Activated CD4-positive, alpha-beta T cell treated with anti-CD3 and anti-CD28 coated beads, Interleukin-2, amount 50 U/mL, for 16 hours (primary cell): ENCODE results near the gene FIBCD1.
"Not testable (repeated sequence)": the region's sequence is repeated elsewhere in the genome, so short reads cannot be mapped to it uniquely, and the experiment has no call there.

Experiments used
- DNase-seq: peaks from one replicate; pipeline ENCODE4 v3.0.0-alpha.2; 2020

FIBCD1 gene

DNA sequence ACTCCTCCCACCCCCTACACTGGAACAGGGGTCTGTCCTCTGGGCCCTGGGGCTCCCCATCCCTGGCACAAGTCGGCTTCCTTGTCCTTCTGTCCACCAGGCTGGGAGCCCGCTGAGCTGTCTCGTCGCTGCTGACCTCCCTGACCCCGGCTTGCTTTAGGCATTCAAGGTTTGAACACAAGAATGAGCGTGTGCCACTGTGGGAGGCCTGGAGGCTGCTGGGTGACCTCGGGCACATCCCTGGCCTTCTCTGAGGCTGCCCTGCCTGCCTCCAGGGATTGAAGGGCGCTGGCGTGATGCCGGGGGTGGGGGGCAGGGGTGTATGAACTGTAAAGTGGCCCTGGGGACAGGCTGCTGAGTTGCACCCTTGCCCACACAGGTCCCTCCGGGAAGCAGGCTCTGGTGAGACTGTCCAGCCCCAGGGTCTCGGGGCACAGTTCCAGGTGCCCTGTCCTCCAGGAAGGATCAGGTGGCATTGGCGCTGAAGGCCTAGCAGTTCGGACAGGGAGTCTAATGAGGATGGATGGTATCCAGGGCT, 18.2 kb downstream of the FIBCD1 start:
- DNase-seq, result no peak

DNA sequence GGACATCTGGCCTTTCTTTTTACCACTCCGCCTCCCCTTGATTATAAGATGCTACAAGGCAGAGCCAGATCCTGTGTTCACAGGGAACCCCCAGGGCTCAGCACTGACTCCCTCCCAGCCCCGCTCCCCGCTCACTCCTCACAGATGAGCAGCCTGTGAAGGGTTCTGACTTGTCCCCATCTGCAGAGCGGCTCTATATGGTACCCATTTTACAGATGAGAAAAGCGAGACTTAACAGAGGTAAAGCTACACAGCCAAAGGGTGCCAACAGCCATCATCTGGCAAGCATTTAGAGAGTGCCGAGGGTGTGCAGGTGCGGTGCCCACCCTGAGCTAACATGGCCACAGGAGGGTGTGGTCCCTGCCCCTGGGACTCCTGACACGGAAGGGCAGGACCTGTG, 18.8 kb downstream of the FIBCD1 start:
- no peak for DNase-seq

DNA sequence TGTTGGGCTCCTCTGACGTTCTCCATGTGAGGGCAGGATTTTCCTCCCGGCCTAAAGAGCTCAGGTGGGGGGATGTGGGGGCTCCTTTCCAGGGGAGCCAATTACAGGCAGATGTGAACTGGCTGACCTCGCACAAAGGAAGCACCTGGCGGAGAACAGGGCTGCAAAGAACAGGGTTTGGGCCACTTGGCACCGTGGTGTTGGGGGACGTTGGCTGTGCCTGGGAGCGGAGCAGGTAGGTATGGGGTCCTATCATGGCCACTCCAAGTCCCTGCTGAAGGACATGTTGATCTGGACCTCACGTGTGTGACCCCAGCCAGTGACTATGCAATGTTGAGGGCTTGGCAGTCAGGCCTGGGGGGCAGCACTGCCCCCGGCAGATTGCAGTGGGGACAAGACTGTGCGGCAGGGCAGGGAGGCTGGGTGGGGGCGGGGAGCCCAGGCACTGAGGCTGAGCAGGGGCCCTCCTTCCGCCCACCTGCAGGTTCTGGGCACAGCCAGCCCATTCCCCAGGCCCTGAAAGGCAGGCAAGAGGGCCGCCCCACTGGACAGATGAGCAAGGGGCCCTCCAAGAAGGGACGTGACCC, 19.4 kb downstream of the FIBCD1 start:
- DNase-seq, result no peak

DNA sequence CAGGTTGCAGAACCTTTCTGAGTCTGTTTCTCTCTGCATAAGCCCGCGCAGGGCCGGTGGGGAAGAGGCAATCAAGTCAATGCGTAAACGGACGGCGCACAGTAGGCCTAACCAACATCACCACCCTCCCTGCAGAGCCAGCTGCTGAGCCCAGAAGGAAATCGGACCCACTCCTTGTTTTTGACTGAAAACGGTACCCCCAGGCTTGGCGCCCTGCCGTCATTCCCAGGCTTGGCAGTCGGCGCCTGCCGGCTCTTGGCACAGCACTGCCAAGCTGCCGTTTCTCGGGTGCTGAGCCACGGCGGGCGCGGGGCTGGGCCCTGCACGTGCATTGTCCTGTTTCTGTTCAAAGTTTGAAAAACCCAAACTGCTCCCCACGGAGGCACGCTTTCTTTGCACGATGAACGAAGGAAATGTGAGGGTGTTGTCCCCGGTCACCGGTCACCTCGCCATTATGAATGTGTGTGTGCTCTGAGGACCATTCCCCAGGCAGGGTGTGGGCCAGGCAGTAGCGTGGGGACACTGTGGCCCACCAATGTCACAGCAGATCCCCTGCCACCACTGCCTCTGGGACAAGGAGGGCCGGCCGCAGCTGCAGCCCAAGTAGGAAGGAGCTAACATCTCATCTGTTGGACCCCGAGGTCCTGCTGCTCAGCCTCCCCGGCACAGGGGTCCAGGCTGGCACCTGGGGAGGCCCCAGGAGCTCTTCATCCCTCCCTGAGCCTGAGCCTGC, 20.1 kb downstream of the FIBCD1 start:
- DNase-seq, result no peak

DNA sequence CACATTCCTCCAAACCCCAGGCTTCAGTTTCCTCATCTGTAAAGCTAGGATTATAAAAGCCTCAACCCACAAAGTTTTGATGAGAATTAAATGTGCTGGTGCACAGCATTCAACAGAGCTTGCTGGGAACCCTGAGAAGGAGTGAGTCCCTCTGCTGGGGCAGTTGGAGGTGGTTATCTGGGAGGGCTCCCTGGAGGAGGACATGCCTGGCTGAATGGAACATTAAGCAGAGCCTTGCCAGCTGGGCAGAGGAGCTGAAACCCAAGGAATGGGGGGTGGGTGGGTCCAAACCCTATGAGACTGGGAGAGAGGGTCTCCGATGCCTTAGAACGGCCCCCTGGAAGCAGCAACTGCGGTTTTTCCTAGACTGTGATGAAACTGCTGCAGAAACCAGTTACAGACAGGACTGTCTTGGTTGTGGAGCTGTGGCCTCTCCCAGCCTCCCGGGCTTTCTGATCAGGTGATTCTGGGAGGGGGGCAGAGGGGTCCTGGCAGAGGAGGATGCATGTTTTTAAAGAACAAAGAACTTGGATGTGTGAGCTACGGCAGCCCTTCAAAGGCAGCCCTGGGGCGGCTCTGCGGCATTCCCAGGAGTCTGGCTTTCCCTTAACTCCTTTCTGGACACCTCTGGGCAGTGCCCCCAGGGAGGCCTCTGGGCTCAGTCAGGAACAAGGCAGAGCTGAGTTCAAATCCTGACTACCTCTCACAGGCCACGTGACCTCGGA, 20.8 kb downstream of the FIBCD1 start:
- DNase-seq, result no peak

DNA sequence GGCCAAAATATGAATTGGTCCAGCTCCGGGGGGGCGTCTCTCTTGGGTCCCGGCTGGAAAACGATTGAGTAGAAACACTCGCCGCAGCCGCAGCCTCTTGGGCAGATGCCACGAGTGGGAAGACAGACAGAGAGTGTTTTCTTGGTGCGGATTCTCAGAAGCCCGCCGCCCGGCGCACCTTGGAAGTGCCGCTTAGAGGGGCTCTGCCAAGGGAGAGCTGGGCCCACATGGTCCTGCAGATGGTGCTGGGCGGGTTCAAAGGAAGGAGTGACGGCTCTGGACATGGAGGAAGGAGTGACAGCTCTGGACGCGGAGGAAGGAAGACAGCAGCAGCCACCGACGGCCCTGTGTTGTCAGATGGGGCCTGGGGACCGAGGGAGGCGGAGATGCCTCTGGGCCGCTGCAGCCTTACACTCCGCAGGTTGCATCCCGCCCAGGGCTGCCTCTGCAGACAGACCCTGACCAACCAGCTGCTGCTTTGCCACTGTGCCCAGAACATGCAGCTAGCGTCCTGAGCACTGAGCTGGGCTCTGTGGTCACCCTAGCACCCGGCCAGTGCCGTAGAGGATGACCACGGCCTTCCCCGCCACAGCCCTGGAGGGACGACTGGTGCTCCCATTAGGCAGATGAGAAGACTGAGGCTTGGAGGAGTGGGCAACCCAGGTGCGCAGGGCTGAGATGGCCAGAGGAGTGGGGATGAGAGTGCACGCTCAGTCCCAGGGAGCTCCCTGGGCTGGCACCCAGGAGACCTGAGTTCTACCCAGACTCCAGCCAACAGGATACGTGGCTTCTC, 21.7 kb downstream of the FIBCD1 start:
- no peak for DNase-seq

DNA sequence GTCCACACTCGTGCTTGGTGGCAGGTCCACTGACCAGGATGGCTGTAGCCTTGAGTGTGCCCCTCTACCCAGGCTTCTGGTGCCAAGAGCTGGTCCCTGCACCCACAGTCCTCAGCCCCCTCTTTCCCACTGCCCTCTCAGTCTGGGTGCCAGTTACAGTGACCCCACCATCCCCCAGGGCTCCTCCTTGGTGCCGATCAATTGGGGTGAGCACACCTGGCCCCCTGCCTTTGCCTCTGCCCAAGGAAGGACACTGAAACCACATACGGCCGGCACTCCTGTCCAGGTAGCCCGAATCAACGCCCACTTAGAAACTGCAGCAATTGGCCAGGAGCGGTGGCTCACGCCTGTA, 24.0 kb downstream of the FIBCD1 start:
- no peak for DNase-seq

DNA sequence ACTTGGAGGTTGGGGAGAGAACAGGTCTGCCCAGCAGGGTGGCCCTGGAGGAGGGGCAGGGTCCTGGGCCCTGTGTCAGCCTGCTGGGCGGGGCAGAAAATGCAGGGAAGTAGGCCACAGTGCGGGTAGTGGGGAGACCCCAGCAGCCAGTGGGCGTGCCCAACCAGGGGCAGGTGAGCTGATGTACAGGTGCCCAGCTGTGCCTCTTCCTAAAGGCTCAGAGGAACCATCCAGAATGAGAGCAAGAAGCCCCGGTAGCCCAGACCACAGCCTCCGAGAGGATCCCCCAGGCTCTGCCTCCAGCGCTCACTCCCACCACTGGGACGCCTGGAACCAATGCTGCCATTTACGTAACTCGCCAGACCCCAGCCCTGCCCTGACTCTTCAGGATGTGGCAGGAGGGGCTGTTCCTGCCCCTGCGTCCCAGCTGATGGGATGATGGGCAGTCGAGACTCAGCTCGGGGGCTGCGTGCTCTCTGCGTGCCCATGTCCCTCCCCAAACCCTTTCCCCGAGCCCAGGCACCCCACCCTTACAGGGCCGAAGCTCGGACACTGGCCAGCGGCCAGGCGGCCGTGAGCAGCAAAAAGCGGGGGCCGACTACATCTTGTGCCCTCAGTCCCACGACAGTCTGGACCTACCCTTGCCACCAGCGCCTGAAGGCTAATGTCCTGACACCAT, 24.5 kb downstream of the FIBCD1 start:
- DNase-seq, result no peak

DNA sequence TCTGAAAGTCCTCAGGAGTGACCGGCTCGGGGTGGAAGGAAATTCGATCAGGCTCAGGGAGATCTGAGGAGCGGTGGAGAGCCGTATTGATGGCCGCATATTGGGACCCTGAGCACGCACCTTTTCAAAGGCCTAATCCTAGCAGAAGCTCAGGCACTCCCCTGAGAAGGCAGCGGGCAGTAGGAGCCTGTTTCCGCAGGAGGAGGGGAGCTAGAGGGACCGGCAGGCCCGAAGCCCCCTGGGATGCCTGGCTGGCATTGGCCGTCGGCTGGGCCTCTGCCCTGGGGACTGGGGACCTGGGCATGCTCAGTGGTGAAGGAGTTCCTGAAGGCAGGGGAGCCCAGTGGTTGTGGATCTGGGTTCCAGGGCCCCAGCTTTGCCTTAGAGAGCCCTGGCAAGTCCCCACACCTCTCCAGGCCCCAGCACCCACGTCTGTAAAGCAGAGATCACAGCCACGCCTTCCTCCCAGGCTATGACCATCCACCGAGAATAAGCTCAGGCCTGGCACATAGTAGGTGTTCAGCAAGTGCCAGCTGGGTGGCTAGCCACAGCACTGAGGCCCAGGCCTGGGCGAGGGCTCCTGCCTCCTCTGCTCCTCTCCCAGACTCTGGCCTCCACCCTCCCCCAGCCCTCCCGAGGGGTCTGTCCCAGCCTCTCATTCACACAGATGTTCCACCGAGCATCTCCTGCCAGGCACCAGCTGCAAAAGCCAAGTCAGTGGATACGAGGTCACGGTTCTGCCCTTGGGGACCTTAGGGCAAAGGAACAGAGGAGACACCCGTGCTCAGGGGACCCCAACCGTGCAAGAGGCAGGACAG, 25.2 kb downstream of the FIBCD1 start:
- no peak for DNase-seq

DNA sequence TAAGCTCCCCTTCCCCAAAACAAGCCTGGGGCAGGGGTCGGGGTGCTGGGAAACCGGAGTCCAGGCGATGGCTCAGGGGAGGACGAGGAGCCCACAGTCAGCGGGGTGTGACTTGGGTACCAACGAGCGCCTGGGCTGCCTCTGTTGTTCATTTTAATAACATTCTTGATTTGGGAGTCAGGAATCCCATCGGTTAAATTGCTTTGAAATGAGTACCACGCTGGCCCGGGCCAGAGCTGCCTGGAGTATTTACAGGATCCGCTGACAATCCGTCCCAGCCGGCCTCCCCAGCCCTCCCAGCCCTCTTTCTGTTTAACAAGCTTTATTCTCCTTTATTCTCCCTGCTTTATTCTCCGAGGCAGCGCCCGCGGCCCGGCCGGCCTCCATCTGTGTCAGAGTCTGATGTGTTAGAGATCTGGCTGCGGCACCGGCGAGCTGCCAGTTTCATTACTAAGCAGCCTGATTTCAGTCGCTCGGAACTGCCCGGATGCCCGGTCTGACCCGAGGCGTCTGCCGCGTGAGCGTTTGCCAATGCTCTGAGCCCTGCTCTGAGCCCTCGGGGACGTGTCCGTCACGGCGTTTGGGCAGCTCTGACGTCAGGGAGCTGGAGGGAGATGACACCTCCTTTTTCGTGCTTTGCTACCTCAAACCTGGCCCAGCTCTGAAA, 26.0 kb downstream of the FIBCD1 start:
- no peak for DNase-seq

DNA sequence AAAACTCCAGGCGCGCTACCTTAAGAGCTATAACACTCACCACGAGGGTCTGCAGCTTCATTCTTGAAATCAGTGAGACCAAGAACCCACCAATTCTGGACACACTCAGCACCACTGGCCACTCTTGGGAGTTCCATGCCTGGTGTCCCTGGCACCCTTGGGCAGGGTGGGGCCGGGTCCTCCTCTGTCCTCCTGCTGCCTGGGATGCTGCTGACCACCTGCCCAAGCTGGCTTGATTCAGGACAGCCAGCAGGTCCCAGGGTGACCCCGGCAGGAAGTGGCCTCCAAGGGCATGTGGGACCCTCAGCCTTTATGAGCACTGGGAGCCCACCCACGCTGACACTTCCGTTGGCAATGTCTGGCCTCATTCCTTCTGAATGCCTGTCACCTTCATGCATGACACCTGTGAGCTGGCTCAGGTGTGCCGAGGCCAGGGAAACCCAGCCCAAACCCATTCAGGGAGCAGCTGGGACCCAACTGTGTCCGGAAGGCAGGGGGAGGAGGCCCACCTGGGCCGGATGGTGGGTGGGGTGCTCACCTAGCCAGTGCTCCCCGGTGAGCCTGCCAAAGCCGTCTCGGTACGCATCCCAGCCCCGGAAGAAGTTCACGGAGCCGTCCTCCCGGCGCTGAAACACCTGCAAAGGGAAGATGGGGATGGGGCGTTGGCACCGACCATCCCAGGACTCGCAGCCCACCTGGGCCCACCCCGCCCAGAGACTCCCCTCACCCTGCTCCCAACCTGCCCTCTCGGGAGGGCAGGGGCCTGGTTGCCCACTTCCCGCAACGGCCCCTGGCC, 27.6 kb downstream of the FIBCD1 start:
- DNase-seq, result no peak

DNA sequence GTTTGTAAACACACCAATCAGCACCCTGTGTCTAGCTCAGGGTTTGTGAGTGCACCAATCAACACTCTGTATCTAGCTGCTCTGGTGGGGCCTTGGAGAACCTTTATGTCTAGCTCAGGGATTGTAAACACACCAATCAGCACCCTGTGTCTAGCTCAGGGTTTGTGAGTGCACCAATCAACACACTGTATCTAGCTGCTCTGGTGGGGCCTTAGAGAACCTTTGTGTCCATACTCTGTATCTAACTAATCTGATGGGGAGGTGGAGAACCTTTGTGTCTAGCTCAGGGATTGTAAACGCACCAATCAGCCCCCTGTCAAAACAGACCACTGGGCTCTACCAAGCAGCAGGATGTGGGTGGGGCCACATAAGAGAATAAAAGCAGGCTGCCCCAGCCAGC, 28.4 kb downstream of the FIBCD1 start:
- DNase-seq, result not testable (repeated sequence)

DNA sequence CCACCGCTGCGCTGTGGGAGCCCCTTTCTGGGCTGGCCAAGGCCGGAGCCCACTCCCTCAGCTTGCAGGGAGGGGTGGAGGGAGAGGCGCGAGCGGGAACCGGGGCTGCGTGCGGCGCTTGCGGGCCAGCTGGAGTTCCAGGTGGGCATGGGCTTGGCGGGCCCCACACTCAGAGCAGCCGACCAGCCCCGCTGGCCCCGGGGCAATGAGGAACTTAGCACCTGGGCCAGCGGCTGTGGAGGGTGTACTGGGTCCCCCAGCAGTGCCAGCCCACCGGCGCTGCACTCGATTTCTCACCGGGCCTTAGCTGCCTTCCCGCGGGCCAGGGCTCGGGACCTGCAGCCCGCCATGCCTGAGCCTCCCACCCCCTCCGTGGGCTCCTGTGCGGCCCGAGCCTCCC, 29.0 kb downstream of the FIBCD1 start:
- DNase-seq, result not testable (repeated sequence)

DNA sequence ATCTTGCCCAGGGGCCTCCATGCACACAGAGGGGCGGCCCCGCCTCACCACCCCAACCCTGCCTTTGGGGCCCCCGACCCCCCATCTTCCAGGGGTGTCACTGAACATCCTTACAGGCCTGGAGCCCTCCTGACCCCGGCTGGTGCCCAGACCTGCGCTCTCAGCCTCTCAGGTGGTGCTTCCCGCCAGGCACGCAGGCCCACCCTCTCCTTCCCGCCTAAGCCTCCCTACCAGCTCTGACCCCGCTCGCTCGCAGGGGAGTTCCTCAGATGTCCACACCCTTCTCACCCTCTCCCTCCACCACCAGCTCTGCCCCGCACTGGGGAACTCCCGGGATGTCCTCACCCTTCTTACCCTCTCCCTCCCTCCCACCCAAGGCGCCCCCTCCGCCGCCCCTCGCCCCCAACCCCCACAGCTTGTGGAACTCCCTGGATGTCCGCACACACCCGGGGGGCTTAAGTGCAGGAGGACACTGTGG, 30.1 kb downstream of the FIBCD1 start:
- no peak for DNase-seq

DNA sequence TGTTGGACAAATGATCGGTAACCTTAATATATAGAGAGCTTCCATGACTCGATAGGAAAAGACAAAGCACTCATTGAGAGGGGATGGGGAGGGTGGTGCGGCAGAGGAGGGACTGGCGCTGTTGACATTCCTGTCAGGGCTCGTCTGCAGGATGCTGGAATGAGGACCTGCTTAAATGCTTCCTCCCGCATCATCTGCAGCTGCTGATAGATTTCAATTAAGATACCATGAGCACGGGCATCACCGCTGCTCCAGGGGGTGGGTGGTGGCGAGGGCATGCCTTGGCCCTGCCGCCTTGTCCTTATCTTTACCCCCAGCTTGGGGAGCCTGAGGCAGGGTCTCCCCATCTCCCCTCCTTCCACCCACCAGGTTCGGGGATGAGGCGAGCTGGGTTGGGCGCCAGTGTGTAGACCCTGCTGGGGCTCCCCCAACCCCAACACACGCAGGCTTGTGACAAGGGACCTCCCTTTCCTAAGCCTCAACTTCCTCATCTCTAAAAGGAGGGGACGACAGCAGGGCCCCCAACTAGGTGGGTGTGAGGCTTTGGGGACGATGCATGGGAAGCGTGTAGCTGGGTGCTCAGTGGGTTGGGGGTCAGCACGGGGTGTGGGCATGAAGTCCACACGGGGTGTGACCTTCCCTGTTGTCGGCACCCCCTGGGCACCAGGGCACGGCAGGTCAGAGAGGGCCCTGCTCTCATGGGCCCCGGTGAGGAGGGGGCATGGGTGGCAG, 30.7 kb downstream of the FIBCD1 start:
- no peak for DNase-seq

DNA sequence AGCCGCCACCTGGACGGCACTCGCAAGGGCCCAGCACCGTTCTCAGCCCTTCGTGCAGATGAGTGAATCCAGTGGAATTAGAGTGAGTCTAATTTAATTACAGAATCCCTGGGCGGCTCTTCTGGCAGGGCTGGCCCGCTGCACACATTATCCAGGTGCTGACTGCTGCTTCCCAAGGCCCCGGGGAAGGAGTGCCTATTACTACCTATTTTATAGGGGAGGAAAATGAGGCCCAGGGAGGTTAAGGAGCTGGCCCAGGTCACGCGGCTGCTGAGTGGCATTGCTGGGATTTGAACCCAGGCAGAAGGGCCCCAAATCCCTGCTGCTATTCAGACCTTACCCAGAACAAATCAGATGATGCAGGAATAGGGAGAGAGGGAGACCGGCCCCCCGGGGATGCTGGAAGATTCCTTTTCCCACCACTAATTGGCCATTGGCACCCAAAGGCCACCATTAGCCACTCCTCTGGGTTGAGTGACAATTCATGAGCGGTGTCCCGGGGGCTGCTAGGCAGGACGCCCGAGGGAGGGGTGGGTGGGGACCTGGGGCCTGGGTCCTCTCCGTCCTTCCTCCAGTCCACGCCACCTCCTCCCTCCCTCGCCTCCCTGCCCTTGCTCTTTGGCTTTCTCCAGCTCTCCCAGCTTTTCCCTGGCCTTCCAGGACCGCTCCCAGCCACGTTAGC, 32.2 kb downstream of the FIBCD1 start:
- DNase-seq, result no peak

DNA sequence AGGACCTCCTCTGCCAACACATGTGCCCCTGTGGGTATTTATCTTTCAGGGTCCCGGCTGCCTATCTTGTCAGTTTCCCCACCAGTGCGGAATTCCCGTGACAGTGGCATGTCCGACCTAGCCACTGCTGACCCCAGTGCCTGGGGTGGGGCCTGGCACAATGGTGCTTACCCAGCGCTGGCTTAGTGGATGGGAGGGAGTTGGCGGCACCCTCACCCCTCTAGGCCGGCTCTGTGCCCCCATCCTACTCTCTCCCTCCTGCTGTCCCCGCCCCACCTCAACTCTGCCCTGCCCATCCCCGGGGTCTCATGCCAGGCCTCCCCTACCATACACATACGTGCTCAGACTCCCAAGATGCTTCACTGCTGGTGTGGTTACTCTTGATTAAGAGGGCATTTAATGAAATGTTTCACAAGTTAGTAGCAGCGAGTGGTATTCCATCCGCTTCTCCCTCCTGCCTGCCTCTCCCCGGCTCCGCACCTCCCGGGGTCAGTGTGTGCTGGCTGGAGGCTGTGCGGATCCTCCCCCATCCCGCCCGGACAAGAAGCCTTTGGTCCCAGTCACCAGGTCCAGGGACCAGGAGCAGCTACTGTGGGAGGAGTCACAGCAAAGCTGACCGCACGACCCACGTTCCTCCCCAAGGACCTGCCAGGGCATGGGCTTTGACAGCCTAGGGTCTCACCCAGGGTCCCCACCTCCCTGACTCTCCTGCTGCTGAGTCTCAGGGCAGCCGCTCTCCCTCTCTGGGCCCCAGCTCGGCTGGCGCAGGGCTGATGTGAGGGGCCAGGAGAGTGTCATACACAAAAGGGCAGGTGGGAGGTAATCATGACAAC, 32.9 kb downstream of the FIBCD1 start:
- DNase-seq, result no peak
